ENCODE measurements around the gene ZNF428. TPM values are rescaled to one million over a fixed set of nuclear protein-coding genes. Genes with fewer than 3 reads are reported as not detected.
A peak's percentile ranks its signal among the peaks of the same experiment; 100 is the strongest.

Gene ZNF428
- total and polyA plus RNA-seq, 8 donors, result 12.0 to 55.0 (median 19.4) TPM

DNA sequence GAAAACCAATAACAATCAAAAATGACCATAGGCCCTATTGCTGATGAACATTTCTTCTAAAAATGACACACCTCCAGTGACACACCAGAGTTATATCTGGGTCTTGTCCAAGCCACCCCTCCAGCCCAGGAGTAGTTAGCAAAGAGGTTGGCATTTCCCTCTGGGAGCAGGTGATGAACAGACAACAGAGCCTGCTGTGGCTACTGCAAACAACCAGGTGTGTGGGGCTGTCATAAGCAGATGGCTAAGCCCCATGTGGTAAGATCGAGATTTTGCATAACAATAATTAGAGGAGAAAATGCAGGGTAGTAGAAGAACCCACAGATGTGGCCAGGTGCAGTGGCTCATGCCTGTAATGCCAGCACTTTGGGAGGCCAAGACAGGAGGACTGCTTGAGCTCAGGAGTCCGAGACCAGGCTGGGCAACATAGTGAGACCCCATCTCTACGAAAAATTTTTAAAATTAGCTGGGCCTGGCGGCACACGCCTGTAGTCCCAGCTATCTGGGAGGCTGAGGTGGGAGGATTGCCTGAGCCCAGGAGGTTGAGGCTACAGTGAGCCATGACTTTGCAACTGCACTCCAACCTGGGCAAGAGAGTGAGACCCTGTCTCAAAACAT lies 49.1 kb downstream of the ZNF428 start:
- intact Hi-C loops (cut with DNase I), result no loop called here
- Histone ChIP-seq H3K27me3 (no peaks in the 10 kb centered on the region), H3K4me1 (peaks cover 0 to 7% (median 7%) of the 10 kb centered on the region in 3 donors), H3K4me3 (no peak overlapping the region), H3K9me3 (no peaks in the 10 kb centered on the region), H3K27ac (no peak overlapping the region), H3K36me3 (no peaks in the 10 kb centered on the region)
- TF ChIP-seq, protein P1, sequence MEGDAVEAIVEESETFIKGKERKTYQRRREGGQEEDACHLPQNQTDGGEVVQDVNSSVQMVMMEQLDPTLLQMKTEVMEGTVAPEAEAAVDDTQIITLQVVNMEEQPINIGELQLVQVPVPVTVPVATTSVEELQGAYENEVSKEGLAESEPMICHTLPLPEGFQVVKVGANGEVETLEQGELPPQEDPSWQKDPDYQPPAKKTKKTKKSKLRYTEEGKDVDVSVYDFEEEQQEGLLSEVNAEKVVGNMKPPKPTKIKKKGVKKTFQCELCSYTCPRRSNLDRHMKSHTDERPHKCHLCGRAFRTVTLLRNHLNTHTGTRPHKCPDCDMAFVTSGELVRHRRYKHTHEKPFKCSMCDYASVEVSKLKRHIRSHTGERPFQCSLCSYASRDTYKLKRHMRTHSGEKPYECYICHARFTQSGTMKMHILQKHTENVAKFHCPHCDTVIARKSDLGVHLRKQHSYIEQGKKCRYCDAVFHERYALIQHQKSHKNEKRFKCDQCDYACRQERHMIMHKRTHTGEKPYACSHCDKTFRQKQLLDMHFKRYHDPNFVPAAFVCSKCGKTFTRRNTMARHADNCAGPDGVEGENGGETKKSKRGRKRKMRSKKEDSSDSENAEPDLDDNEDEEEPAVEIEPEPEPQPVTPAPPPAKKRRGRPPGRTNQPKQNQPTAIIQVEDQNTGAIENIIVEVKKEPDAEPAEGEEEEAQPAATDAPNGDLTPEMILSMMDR (IDR thresholded peaks at IDR 0.05), result no peak
- 76 to 88% methylated on average over 5 of the region's 5 CpGs for WGBS, 2 donors
- FAIRE-seq (no peak), DNase-seq (no peak), ATAC-seq (peak in 2 of 4 donors; percentile 53 to 68)

DNA sequence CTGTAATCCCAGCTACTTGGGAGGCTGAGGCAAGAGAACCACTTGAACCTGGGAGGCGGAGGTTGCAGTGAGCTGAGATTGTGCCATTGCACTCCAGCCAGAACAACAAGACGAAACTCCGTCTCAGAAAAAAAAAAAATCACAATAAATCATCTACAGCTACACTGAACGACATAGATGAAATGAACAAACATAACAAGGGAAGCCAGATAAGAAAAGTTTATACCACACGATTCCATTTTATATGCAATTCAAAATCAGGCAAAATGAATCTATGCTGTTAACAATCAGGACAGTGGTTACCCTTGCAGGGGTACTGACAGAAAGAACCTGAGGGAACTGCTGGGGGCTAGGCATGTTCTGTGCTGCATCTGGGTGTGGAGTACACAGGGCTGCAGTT lies 49.8 kb downstream of the ZNF428 start:
- 64 to 67% methylated on average over 5 of the region's 5 CpGs for WGBS, 2 donors
- no peak for ATAC-seq

DNA sequence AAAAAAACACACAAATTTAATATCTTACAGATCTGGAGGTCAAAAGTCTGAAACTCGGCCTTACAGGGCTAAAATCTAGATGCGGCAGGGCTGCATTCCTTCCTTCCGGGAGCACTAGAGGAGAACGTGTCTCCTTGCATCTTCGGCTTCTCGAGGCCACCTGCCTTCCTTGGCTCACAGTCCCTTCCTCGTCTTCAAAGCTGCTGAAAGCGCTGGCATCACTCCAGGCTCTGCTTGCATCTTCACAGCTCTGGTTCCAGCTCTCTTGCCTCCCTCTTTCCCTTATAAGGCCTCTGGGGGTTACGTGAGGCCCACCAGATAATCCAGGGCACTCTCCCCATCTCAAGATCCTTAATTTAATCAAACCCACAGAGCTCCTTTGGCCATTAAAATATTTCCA lies 54.6 kb downstream of the ZNF428 start:
- 81 to 94% methylated on average over 9 of the region's 9 CpGs for WGBS, 2 donors
- H3K9me3 ChIP-seq, result no peaks in the 10 kb centered on the region
- ATAC-seq, result no peak

More for the DNA sequence above, 49.8 kb downstream of the ZNF428 start:
- Histone ChIP-seq H3K4me3 (no peak overlapping the region), H3K9me3 (no peaks in the 10 kb centered on the region), H3K36me3 (no peaks in the 10 kb centered on the region), H3K4me1 (peaks cover 0 to 5% (median 3%) of the 10 kb centered on the region in 3 donors), H3K27ac (no peak overlapping the region), H3K27me3 (no peaks in the 10 kb centered on the region)
- TF ChIP-seq, protein P1 (IDR thresholded peaks at IDR 0.05), result no peak
- intact Hi-C loops (cut with DNase I), result no loop called here
- no peak for FAIRE-seq
- DNase-seq, result no peak

DNA sequence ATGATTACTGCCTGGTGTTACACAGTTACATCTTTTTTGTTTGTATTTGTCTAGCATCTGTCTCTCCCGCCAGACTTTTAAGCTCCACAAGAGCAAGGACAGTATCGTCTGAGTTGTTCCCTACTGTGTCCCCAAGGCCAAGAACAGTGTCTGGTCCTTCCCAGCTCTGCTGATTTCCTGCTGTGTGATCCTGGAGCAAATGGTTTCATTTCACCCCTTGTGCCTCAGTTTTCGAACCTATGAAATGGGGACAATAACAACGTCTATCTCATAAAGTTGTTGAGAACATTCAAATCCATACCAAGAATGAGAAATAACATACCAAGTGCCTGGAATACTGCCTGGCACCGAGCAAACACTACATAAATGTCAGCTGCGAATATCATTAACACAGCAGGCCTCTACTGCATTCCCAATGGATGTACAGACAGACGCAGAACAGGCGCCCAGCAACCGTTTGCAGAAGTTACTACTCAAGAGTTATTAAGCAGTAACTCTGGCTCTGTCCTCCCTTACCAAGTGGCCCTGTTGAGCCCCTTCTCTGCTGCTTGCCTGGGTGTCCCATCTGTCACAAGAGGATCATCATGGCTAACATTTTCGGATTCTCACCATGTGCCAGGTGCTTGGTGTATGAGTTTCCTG lies 55.5 kb downstream of the ZNF428 start:
- Histone ChIP-seq H3K4me3 (no peak overlapping the region), H3K27ac (no peak overlapping the region), H3K27me3 (no peaks in the 10 kb centered on the region), H3K9me3 (no peaks in the 10 kb centered on the region), H3K36me3 (no peaks in the 10 kb centered on the region), H3K4me1 (no peaks in the 10 kb centered on the region)
- ATAC-seq, result no peak
- DNase-seq, result no peak
- 88 to 89% methylated on average over 10 of the region's 10 CpGs for WGBS, 2 donors
- TF ChIP-seq, protein P1 (IDR thresholded peaks at IDR 0.05), result no peak
- no peak for FAIRE-seq
- intact Hi-C loops (cut with DNase I), result no loop called here

More for the DNA sequence above, 54.6 kb downstream of the ZNF428 start:
- Histone ChIP-seq H3K4me1 (no peaks in the 10 kb centered on the region), H3K27ac (no peak overlapping the region), H3K27me3 (no peaks in the 10 kb centered on the region), H3K4me3 (no peak overlapping the region), H3K36me3 (no peaks in the 10 kb centered on the region)
- TF ChIP-seq, protein P1 (IDR thresholded peaks at IDR 0.05), result no peak
- intact Hi-C loops (cut with DNase I), result no loop called here
- FAIRE-seq (no peak), DNase-seq (no peak)

DNA sequence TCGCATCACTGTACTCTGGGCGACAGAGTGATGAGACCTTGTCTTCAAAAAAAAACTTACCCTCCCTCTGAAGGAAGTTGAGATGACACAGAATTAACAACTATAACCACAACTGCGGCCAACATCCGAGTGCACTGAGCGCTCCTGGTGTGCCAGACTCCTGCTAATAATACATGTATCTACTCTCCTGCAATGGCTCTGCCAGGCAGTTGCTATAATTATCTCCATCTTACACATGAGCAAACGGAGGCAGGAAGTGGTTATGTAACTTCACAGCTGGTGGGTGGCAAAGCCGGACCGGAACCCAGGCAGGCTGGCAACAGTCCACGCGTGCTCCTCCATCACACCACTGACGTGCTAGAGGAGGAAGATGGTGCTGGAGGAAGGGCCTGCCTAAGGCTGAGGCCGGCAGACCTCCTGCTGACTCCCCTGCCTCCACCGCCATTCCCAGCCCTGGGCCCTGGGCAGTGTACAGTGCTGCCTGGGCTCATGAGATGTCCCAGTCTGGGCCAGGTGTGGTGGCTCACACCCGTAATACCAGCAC lies 56.7 kb downstream of the ZNF428 start:
- Histone ChIP-seq H3K4me1 (no peaks in the 10 kb centered on the region), H3K36me3 (no peaks in the 10 kb centered on the region), H3K27ac (peak overlapping the region in 2 of 4 donors; percentile 39 to 42), H3K27me3 (no peaks in the 10 kb centered on the region), H3K4me3 (no peak overlapping the region), H3K9me3 (no peaks in the 10 kb centered on the region)
- DNase-seq (peak in 3 of 6 donors; percentile 46 to 71 (median 66)), ATAC-seq (peak in 3 of 4 donors; percentile 80 to 87 (median 86)), FAIRE-seq (no peak)
- intact Hi-C loops (cut with DNase I), result no loop called here
- TF ChIP-seq, protein P1 (IDR thresholded peaks at IDR 0.05), result no peak
- 76 to 82% methylated on average over 14 of the region's 14 CpGs for WGBS, 2 donors

All from pancreas (tissue), 10 donors.